HG03378 (cell line): ENCODE measurements around the gene SEMA5A.
"Not testable (repeated sequence)": the region's sequence is repeated elsewhere in the genome, so short reads cannot be mapped to it uniquely, and the experiment has no call there.

Source experiments
- ATAC-seq: cut with Tn5 transposase; IDR thresholded peaks from one replicate; pipeline ENCODE4 v1.9.1; 2021; ENCODE audit warnings: mild to moderate bottlenecking, moderate library complexity; ENCODE audit not compliant: unreplicated experiment

Gene SEMA5A

DNA sequence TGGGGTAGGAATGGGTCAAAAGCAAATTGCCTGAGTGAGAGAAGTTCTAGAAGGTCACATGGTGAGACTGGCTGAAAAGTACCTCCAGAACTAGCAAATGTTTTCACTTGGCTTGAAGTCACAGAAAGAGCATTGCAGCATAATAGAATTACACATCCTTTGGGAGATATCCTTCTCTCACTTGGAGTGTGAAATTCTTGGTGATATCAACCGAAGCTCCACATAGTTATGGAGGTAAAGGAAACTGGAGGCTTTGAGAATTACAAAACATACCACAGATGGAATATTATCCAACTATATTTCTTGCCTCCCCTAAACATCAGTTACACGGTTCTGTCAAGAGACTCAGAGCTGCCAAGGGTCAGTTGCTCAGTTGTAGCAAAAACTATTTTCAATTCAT, 182.4 kb downstream of the SEMA5A start:
- ATAC-seq, result peak; percentile 13

DNA sequence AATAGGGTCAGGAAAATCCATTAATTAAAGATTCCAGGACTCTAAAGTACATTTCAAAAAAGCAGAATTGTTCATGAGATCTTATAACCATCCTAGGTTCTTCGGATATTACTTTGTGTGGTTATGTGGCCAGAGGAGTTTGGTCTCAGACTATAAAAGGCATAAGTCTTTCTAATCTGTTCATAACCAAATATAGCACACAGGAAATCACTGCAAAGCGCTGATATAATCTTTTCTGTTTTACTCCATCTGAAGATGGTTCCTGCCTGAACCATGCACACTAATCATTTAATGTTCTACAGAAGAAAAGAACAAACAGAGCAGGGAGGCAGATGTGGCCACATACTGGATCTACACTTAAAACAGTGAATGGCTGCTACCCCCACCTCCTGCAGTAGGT, 182.8 kb downstream of the SEMA5A start:
- peak; percentile 66 for ATAC-seq

DNA sequence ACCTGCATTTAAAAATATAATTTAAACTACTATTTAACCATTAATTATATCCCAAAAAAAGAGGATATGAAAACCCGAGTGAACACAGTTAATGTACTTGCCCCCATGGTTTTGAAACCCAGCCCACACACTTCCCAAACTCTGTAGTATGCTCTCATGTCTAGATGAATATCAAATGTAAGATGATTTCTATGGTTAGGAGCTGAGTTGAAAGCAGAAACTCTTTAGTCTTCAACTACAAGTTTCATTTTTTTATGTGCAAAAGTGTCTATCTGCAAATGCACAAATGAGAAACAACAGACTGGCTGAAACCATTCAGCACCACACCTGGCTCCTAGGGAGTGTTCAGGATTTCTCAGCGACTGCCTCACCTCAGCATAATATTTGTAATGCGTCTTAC, 183.3 kb downstream of the SEMA5A start:
- peak; percentile 44 for ATAC-seq

DNA sequence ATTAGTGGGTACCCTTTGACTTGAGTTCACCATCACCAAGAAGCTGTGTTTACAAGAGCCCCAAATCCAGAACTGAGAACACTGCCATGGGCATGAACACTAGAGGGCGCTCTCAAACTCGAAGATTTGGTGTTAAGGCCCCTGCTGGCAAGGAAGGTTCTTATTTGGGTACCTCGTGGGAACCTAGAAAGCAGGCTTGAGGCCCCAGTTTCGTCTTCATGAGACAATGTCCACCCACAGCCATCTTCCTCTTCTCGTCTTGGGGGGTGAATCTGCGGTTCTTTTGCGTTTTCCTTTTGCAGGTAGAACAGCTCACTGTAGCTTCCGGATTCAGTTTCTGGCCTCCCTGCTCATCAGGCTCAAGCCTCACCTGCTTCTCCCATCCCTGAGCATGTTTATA, 184.0 kb downstream of the SEMA5A start:
- ATAC-seq, result peak; percentile 68

DNA sequence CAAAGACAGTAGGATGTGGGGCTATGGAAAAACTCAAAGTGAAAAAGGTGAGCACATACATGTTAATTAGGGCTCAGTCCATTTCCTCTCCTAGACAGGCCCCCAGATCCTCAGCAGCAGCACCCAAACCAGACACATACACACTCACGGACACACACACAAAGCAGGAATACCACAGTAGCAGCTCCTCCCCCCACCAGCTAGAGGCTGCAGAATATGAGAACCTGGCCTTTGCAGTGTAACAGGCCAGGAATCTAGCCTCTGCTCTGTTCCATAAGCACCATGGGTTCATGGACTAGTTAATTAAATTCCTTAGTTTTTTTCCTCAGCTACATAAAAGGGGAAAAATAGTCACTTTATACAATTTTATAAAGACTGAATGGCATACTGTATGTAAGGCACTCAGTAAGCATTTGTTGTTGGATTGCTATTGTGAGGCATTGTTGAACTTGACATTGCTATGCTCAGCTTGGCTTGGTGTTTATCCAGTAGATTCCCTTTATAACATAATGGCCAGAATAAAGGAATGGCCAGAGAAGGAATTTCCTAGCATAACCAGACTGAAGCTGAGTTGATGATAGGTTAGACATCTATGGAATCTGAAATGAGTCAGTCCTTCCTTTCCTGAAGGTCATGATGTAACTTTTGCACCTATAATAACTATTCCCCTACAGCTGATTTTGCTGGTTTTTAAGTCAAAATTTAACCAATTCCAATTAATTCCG, 186.8 kb downstream of the SEMA5A start:
- ATAC-seq, result no peak

DNA sequence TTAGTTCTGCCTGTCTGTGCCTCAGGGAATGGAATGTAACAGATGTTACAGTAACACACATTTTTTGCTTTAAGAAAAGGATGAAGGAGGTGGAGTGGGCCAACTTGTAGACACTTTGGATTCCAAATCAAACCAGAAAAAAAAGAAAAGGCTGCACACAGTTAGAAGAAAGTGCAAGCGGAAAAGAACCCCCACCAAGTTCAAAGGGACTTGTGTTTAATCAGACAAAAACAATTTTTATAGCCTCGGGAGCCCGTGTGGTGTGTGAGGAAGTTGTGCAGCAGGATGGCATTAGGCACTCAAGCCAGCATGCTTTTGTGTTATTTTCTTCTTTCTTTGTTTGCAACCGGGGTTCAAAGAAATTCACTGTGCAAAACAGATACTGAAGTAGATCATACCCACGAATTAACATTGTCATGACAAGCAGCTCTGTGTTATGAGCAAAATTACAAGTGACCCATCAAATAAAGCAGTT, 189.5 kb downstream of the SEMA5A start:
- no peak for ATAC-seq

DNA sequence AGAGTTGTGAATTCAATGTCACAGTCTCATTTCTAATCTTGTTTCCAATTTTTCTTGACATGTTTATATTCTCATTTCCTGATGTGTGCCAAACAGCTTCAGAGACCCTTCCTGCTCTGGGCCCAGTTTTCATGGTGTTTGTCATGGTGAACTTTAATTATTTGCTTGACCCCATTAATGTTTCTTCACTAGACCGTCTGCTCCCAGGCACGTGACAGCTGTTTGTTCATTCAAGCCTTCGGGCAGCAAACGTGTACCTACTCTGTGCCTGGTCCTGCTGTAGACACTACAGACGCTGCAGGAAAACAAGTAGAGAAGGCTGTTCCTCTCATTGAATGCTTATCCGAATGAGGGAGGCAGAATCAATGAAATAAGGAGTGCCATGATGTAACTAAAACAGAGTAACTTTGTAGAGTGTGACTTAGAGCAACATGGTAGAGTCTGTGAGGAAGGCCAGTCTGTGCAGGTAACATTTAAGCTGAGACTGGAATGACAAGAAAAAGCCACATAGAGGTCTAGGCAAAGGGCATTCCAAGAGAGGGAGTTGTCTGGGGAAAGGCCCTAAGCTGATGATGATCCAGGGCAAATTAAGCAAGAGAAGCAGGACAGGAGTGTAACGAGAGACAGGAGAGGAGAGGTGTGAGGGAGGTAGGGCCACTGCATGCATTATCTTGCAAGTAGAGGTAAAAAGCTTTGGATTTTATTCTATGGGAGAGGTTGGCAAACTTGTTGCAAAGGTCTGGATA, 191.4 kb downstream of the SEMA5A start:
- no peak for ATAC-seq

DNA sequence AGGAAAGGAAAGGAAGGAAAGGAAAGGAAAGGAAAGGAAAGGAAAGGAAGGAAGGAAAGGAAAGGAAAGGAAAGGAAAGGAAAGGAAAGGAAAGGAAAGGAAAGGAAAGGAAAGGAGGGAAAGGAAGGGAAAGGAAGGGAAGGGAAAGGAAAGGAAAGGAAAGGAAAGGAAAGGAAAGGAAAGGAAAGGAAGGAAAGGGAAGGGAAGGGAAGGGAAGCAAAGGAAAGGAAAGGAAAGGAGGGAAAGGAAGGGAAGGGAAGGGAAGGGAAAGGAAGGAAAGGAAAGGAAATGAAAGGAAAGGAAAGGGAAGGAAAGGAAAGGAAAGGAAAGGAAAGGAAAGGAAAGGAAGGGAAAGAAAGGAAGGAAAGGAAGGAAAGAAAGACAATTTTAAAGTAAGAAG, 192.8 kb downstream of the SEMA5A start:
- not testable (repeated sequence) for ATAC-seq

DNA sequence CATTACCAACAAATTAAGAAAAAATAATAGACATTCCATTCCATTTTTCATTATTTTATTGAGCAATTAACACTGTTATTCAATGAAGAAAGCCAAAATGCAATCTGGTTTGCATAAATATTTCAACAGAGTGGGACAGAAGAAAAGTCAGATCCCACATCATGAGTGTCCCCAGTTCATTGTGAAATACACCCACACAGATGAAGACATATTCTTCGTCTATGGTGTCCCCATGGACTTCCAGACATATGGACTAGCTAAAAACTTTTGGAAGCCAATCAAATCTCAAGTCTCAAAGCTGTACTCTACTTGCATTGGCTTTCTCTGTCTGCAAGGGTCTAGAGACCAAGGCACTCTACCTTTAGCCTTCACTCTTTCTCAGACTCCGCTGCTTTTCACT, 194.3 kb downstream of the SEMA5A start:
- no peak for ATAC-seq

DNA sequence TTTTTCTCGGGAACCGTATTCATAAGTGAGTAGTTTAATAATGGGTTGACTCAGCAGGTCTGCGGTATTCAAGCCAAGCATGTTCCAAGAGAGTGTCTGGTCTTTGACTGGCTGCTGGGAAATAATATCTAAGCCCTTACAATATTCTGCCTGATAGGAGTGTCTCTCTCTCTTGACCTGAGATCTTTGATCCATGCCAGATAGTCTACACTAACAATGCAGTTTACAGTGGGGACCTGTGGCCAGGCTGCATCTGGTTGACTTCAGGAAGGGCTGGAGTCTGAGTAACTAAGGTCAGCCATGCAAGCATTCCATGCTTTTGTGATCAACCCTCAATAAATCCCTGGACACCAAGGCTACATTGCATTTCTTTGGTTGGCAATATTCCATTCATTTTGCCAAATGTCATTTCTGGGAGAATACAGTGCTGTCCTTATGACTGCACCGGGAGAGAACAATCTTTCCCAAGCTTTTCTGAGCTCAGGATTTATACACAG, 195.5 kb downstream of the SEMA5A start:
- ATAC-seq, result no peak

DNA sequence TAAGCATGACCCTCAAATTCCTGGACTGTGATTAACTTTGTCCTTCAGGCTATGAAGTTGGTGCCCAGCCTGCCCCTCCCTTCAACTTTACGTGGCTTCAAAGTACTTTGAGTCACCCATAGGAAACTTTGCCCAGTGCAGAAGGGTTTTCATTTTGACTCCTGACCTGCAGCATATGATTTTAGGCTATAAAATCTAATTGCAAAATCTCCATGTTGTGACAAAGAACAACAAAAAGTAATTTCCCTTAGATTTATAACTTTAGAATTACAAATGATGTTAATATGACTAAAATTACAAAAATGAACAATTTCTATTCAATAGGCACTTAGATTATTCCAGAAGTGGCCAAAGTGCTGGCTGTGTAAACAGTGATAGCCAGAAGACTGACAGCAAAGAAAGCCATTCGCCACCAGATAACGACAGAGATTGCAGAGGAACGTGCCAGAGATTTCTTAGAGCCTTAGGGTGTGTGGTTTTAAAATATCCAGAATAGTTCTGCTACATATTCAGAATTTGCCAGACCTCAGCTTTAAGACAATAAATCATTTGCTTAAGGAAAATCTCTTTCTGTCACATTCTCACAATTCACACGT, 197.4 kb downstream of the SEMA5A start:
- no peak for ATAC-seq

DNA sequence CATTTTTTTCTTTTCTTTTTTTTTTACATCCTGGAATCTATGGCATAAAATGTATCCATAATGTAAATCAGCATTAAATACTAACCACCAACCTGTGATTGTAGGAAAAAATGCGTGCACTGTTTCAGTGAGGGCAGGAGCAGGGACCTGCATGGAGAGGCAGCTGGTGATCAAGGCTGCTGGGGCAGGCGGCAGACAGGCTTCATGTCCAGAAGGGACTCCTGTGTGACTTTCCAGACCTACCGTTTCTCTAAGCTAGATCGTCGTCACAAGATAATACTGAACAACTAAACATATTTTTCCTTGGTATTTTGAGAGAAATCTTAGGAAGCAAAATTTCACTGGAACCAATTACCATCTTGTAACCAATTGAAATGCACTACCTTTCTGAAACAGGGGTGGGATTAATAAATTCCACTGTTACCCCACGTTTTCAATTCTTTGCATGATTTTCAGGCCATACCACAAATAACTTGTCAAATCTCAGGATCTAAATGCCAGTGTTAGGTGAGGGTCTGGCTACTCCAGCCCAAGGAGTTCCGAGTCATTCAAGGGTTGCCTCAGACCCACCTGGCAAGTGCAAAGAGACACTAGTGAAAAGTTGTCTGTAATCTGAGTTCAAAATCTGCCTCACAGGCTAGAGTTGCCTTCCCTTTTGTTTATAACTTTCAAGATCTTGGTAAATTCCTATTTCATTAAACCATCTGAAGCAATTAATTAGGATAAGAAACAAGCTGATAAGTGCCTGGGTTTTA, 198.2 kb downstream of the SEMA5A start:
- ATAC-seq, result no peak

DNA sequence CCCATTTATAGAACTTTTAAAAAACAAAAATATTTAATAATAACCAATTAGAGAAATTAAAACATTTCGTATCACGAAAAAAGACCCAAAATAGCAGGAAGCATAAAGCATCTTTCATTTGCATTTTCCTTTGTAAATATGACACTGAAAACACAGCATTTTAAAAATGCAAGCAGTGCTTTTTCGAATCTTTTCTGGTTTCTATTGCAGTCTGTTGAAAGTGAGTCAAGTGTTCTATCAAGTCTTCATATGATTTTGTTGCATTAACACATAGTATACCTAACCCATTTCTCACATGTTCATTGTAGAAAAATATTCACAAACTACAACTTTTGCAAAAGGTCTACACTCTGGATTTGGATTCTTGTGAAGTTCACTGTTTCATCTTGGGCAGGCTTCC, 198.8 kb downstream of the SEMA5A start:
- no peak for ATAC-seq

DNA sequence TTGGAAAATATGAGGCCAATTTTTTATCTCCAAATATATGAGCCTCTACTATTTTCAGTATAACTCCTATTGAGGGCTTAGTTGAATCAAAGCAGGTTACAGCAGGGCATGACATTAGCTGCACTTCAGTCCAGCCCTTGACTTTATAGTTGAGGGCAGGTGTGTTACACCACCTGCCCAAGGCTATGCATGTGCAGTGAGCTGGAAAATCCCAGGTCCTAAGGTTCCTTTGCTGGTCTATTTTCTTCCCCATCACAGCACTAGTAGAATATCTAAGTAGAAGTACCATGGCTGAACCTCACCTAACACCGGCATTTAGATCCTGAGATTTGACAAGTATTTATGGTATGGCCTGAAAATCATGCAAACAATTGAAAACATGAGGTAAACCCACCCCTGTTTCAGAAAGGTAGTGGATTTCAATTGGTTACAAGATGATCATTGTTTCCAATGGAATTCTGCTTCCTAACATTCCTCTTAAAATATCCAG, 201.1 kb downstream of the SEMA5A start:
- ATAC-seq, result no peak

DNA sequence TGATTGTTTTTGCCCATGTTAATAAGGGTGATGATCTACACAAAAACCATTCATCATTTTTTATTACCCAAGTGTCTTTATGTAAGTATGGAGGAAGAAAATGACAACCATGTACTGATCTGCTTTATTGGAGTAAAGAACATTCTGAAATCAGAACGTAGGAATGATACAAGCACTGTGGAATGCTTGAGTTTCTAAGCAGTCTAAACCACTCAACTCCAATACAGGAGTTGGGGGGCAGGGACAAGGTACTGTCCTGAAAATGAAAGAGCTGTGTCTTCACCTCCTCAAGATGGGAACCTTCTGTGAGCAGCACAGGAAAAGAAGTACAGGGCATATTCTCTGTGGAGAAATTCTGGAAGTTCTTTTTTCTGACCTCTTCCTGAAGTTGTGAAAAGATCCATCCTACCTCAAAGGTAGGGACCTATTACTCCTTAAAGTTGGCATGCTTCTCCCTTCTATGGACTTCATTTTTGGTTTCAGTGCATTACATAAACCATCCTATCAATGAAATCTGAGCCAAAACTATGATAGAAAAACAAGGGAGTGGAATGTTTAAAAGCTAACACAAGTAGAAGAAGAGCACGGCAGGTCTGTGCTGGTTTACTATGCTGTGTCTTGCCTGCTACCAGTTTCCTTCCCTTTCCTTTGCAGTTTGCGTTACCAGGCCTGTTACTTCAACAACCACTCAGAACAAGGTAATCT, 202.6 kb downstream of the SEMA5A start:
- no peak for ATAC-seq

DNA sequence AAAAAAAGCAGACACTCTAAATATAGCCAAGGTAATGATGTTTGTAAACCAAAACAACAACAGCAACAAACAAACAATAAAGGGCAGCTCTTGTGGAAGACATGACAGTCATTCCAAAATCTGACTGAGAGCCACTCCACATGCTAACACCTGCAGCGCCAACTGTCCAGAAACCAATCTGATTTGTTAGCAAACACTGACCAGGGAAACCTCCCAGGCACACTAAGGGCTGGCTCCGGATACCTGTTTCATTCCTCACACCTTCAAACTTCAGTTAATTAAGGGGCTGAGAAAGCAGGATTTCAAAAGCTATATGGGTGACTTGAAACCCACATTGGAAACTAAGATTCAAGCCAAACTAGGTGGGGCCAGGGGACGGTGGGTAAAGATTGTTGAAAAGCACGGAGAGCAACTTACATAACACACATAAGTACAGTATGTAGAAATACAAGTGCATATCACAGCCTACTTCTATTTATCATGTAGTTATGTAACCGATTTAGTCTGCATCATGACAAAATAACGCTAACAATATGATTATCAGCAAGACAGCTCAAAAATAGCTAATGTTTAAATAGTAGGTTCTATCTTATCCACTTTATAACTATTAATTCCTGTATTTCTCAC, 203.6 kb downstream of the SEMA5A start:
- no peak for ATAC-seq

DNA sequence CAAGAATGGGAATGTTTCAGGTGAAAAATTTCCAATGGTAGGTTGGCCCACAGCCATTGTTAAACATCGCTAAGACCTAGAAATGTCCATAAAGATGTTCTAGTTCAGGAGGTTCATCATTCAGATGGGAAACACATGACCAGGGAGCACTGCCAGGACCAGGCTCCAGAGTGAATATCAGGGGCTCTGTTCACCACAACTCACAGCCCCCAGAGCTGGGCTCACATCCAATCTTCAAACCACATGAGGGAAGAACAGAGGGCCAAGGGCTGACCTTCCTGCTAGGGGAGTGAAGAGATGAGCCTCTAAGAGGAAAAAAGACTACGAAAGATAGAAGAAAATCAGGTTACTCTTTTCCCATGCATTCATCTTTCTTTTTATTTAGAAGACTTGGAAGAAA, 205.8 kb downstream of the SEMA5A start:
- no peak for ATAC-seq

DNA sequence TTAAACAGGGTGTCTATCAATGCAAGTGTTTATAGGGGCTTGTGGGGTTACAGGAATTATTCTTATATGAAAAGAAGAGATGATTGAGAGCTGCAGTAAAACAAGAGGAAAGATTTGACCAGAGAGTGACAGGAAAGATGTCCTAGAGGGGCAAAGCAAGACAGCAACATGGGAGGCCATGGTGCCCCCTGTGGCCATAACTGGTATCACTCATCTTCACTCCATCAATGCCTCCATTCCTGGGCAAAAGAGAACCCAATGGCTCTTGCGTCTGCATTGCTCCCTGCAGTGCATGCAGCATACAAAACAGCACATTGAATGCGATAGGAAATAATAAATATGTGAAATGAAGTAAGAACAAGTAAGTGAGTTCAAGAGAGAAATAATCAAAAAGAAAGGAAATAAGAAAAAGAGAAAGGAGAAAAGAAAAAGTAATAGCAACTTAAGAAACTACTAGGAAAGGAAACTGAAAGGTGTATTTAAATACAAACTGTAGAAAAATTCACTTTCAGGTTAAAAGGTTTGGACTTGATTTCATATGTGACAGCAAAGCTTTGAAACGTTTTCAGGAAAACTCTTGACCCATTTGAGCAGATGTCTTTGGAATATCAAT, 206.6 kb downstream of the SEMA5A start:
- ATAC-seq, result no peak

DNA sequence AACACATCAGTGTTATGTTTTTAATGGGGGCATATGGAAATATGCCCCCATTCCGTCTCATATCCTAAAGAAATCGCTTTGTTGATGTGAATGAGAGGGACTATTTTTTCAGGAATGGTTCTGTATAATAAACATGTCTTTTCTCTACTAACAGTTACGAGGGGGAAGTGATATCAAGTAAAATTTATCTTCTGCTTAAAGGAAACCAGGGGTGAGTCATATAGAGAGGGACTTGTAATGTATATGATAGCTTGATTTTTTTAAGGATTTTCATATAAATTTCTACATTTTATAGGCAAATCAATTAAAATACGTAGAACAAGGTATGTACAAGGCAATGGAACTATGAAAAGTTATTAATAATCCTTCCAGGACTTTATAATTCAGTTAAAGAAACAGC, 207.1 kb downstream of the SEMA5A start:
- ATAC-seq, result no peak
